HG03439 (cell line): ENCODE measurements around the gene RPS3.

Experiments
- ATAC-seq: cut with Tn5 transposase; IDR thresholded peaks from one replicate; pipeline ENCODE4 v1.9.1; 2021; ENCODE audit warnings: mild to moderate bottlenecking, moderate library complexity; ENCODE audit not compliant: unreplicated experiment

RPS3 gene

DNA sequence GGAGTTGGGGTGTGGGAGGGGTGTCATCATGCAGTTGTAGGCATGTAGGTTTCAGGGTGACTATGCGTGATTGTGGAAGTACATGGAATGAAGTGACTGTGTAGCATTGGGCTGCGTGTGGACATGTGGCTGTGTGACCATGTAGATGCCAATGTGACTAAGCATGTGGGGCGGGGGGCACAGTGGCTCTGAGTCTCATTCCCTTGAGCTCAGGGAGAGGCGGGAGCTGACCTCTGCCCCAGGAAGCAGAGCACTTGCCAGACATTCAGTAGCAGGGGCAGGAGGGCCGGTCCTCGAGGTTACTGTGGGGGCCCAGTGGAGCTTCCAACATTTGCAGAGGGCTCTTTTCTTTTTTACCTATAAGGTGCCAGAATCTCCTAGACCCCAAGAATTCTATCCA, 34.1 kb downstream of the RPS3 start:
- no peak for ATAC-seq

GRCh38 chr11:75434051-75434450, 34.7 kb downstream of the RPS3 start:
- no peak for ATAC-seq

DNA sequence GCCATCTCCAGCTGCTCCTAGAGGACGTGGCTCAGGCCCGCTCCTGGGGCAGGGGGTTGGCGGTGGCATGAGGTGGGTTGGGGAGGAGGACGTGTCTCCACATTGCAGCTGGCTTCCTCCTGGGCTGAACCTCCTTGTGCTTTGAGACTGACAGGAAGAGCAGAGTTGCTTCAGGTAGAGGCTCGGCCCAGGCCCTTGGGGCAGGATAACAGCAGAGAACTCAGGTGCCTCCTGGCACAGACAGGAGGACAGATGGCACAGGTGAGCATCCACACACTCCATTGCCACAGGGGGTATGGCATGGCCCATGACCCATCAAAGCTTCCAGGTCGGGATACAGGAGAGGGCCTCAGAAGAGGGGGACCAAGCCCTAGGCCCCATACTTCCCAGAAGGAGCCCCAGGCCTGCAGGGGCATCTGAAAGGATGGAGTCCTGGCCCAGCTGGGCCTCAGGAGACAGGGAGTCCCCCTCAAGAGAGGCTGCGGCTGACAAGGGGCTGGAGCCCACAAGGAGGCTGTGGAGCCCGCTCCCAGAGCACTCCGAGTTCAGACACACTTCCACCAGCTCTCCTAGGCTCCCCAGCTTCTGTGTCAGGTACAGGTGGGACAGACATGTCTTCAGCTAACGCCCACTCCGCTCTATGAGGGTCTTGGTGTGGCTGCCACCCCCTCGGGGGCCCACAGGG, 35.7 kb downstream of the RPS3 start:
- ATAC-seq: no peak

GRCh38 chr11:75435571-75435925, 36.2 kb downstream of the RPS3 start:
- ATAC-seq: no peak

- ATAC-seq: no peak
Observed at GRCh38 chr11:75436806-75437205, 37.5 kb downstream of the RPS3 start.

GRCh38 chr11:75437966-75438659, 38.8 kb downstream of the RPS3 start:
- ATAC-seq: no peak

DNA sequence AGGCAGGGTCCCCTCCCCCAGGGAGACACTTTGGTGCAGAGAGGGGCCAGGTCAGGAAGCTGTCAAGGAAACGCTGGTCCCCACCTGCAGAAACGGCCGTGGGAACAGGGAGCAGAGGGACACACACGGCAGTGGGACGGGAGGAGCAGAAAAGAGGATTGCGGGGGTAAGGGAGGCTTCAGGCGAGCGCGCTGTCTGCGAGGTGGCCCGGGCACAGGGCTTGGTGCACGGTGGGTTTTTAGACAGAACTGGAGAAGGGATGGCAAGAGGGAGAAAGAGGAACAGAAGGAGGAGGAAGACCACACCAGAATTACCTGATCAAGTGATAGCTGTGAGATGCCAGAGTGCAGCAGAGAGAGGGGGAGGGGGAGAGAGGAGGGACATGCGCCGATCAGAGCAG, 39.7 kb downstream of the RPS3 start:
- ATAC-seq: no peak

- ATAC-seq: no peak
Observed at GRCh38 chr11:75439495-75440120, 40.3 kb downstream of the RPS3 start.

DNA sequence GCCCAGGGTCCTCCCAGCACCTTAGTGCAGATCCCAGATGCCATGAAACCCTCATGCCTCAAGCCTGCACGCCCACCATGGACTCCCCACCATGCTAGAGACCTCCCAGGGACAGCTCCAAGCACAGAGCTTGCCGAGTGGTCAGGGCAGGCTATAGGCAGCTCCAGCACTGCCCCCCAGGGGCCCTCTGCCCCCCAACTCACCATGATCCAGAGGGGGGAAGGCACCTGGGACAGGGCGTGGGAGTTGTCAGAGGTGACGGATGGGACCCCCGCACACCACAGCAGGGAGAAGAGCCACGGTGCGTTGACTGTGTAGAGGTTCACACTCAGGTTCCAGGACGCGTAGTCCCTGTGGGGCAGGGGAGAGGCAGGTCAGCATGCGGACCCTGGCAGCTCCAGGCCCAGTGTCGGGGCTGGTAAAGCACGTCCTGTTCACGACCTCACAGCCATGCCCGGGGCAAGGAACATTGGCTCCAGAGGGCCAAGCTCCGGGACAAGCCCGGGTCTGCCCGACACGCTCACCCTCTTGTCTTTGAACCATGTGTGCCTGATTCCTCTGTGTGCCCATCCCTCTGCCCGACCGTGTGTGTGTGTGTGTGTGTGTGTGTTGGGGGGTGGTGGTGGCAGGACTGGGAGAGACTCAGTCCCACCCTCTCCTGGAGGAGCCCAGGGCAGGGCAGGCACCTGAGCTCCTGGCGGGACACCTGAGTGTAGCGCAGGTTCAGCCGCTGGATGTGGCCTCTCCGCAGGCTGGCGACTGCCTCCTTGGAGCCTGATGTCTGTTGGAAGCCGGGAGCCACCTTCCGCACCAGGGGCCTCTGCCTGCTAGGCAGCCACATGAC, 41.9 kb downstream of the RPS3 start:
- ATAC-seq: no peak

GRCh38 chr11:75441804-75442132, 42.5 kb downstream of the RPS3 start:
- ATAC-seq: no peak

- no peak for ATAC-seq
Observed at GRCh38 chr11:75442161-75442885, 43.0 kb downstream of the RPS3 start.

GRCh38 chr11:75443043-75443442, 43.7 kb downstream of the RPS3 start:
- ATAC-seq: no peak

DNA sequence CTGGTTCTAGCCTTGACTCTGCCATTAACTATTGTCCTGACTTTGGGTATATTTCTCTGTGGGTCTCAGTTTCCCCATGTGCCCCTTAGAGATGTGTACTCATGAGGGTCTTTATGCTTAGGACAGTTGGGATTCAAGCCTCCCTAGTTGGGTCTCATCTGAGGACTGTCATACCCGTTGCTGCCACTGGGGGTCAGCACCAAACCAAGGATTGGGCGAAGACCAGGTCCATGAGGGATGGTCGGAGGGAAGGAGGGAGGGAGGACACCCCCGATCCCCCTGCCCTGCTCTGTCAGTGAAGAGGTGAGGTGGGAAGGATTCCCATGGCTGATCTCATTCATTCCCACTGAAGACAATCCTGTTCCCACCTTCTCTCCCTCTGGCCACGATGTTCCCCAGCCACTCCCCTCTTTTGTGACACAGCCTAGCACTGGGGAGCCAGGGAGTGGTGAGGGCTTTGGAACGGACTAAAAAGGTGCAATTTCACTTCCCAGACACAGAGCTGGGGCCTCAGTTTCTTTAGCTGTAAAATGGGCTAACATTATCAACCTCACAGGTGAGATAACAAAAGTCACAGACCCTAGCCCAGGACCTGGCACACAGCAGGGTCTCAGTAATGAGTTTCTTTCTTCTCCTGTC, 46.1 kb downstream of the RPS3 start:
- ATAC-seq: no peak

- ATAC-seq: no peak
Observed at GRCh38 chr11:75447415-75447814, 48.1 kb downstream of the RPS3 start.

GRCh38 chr11:75449271-75449670, 50.0 kb downstream of the RPS3 start:
- ATAC-seq: no peak

GRCh38 chr11:75449776-75450175, 50.5 kb downstream of the RPS3 start:
- ATAC-seq: no peak

DNA sequence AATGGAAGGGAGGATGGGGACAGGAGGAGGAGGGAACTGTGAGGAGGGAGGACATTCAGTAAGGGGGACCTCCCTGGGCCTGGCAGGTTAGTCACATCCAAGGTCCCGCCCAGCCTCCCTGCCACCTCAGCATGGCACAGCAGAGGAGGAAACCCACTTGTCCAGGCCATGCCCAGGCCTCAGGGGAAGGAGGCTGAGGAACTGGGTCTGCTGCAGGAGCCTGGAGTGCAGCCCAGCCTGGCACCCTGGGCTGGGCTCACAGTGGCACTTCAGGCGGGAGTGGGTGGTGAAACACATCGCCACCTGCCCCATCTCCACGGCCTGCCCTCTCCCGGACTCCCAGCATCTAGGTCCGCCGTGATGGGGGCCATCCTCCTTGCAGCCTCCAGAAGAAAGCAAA, 50.9 kb downstream of the RPS3 start:
- ATAC-seq: no peak

GRCh38 chr11:75450826-75451821, 51.8 kb downstream of the RPS3 start:
- ATAC-seq: no peak
